NCI-H69 (cell line): Measurements from ENCODE around the gene OSBPL3.
A peak's percentile ranks its signal among the peaks of the same experiment; 100 is the strongest.

ENCODE experiments used
- DNase-seq: peaks from one replicate; lab custom pipeline; 2025; lab: John Stamatoyannopoulos, UW

The OSBPL3 gene

GRCh38 chr7:24955313-24955712, 24.7 kb downstream of the OSBPL3 start:
- DNase-seq = no peak

DNA sequence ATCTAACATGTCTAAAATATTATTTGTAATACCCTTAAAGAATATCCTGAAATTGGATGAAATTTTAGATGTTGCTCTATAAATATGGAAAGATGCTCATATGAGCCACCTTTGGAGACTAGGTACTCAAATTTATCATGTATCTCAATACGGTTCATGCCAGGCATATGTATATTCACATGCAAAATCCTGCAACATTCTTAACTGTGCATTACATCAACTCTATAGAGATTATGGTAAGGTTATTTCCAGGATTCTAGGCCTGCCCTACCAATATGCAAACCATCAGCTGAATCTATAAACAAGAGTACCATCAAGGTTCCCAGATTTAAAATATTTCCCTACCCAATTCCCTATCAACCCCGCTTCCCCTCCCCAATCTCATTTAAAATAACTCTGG, 27.5 kb downstream of the OSBPL3 start:
- DNase-seq = no peak

DNA sequence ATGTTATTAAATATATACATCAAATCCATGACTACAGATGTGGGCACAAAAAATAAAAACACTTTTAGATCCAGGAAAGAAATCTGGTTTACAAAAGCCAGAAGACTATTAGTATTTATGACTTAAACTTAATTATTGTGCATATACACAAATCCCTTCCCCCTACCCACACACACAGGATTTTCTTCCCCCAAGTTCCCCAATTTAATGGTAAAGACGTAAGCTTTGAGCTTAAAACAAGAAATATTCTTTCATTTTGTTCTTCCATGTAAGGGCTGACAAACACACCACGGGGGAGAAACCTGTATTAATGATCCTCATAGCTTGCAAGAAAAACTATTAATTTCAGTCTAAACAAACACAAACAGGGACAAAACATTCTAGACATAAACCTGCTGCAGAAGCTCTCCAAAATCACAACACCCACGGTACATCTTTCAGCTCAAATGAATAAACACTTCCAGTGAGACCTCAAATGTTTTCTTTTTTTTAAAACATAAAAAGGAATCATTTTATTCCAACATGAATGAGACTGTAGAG, 28.5 kb downstream of the OSBPL3 start:
- DNase-seq = no peak

DNA sequence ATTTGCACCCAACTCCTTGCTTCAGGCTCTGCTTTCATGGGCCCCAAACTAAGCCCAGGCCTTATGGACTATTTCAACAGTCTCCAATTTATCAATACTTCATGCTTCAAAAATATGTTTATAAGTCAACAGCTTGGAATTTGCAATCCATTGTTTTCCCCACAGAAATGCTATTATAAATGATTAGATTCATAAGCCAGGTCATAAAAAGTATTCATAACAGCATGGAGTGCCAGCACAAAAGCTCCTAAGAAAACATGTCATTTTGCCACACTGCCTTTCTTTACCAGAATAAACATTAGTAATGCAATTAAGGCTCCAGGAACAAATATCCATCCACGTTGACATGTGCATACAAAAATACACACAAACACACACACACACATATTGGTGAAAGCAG, 30.1 kb downstream of the OSBPL3 start:
- peak; percentile 7 for DNase-seq

DNA sequence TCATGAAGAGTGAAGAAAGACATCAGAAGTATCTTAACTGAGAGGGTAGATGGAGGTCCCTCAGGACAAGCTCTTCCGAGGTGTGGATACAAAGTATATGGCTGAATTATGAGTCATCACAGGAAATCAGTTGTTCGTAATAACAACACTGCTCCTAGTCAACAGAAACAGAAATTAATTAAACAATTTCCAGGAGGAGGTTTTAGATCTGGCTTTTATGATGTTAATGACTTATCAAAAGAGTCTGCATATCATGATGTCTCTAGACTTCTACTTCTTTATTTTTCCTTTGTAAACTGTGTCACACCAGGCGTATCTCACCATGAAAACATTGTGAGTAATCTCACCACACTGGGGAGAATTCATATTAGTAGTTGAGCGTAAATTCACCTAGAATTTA, 31.2 kb downstream of the OSBPL3 start:
- DNase-seq = no peak

GRCh38 chr7:24946467-24946866, 33.5 kb downstream of the OSBPL3 start:
- no peak for DNase-seq

- DNase-seq = peak; percentile 28
Measured at GRCh38 chr7:24945899-24946298, 34.1 kb downstream of the OSBPL3 start.

DNA sequence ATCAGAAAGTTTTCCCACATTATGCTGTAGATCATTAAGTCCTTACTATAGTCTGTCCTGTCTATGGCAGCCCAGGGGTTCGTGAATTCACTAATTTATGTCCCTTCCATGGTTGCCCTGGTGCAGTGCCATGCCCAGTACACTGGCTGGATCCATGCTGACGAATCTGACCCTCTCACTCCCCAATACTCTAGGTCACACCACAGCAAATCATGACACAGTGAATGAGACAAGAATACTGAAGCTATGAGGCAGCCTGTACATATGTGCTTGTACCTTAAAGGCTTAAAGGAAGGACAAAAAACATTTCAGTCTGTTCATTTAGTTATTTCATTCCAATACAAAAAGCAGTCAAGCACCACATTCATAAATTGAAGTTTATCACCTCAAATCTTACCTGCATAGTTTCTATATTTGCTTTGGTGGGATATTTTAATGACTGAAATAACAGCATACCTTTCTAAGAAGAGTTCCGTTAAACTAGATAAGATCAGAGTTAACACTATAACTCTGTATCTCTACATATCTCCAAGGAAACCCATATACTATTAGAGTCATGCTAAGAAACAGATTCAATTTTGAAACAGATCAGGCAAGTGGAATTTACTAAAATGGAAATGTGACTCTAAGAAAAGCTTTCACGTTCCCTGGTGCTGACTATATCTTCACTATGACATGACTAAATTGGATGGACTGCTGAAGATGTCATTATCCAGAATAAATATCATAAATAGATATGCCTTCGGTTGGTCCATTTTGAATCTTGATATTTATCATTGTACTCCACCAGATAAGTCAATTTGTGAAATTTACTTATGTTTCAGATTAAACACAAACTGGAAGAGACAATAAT, 36.7 kb downstream of the OSBPL3 start:
- DNase-seq = no peak

DNA sequence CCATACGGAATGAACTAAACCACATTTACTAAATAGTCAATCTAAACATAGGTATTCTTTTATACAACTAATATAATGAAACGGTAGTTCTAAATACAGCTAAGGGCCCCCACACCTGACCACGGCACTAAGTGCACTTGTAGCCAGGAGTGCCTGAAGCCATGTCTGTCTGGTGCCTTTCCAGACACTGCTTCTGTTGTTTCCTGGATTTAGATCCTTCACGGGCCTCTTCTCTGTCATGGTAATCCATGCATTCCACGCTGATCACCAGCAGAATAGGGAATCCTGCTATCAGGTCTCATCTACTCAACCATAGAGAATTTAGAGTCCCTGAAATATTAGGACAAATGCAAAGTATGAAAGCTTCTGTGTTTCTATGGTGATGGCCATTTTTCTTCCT, 37.8 kb downstream of the OSBPL3 start:
- no peak for DNase-seq

GRCh38 chr7:24939416-24939815, 40.6 kb downstream of the OSBPL3 start:
- DNase-seq = no peak

DNA sequence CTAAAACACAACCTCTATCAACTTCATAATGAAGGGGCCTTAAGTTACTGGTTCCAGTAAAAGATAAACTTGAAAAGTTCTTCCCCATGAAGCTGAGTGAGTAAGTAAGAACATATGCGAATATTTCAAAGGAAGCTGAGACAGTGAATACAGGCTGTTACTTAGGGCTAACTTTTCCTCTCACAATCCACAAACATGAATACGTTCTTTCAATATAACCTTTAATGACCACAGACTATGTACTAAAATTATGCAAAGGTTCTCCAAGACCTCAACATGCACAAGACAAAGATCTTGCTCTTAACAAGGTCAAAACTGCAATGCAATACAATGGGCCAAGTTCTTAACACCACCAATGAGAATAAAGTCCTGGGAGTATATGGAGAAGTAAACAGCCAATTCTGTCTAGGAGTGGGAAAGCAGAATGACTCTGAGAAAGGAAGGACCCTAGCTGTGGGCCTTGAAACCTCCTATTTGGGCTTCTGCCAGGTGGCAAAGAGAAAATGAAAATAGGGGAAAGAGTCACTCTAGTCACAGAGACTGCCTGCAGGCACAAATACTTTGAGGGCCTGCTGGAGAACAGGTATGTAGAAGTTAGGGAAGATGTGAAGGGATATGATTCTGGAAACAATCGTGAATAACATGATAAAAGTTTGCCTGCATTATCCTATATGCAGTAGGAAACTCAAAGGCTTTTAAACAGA, 43.7 kb downstream of the OSBPL3 start:
- peak; percentile 13 for DNase-seq

DNA sequence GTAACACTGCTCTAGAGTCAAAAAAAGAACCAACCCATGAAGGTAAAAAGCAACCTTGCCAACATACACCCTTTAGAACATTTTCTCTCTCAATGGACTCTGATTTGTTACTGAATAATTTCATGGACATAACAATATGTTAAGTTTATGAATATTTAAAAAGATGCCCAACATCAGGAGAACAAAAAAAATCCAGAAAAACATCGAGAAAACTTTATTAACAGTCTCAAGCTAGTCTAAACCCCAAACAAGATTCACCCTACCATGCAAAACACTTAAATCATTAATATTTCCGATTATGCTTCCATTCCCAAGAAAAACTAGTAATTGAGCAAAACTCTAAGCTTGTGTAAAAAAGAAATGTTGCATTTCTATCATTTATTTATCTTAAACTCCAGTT, 46.7 kb downstream of the OSBPL3 start:
- DNase-seq = no peak

GRCh38 chr7:24932815-24933214, 47.2 kb downstream of the OSBPL3 start:
- peak; percentile 71 for DNase-seq

GRCh38 chr7:24932389-24932788, 47.6 kb downstream of the OSBPL3 start:
- no peak for DNase-seq

GRCh38 chr7:24931844-24932243, 48.1 kb downstream of the OSBPL3 start:
- DNase-seq = no peak

GRCh38 chr7:24930856-24931255, 49.1 kb downstream of the OSBPL3 start:
- no peak for DNase-seq

- DNase-seq = no peak
Measured at GRCh38 chr7:24926623-24927524, 53.1 kb downstream of the OSBPL3 start.

DNA sequence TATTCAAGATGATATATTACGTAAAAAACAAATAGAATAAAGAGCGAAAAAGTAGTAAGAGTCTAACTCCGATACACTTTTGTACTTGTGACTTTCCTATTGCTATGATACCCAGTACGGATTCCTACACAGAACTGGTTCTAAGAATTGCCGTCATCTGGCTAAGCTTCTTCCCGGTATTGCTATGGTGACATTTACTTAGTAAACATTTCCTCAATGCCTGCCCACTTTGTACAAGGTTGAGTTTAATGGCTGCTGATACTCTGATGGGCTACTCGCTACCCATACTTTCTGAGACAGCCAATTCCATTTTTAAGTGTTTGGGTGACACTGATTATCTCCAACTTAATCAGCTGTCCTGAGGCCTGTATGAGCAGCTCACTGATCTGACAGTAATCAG, 55.6 kb downstream of the OSBPL3 start:
- no peak for DNase-seq

DNA sequence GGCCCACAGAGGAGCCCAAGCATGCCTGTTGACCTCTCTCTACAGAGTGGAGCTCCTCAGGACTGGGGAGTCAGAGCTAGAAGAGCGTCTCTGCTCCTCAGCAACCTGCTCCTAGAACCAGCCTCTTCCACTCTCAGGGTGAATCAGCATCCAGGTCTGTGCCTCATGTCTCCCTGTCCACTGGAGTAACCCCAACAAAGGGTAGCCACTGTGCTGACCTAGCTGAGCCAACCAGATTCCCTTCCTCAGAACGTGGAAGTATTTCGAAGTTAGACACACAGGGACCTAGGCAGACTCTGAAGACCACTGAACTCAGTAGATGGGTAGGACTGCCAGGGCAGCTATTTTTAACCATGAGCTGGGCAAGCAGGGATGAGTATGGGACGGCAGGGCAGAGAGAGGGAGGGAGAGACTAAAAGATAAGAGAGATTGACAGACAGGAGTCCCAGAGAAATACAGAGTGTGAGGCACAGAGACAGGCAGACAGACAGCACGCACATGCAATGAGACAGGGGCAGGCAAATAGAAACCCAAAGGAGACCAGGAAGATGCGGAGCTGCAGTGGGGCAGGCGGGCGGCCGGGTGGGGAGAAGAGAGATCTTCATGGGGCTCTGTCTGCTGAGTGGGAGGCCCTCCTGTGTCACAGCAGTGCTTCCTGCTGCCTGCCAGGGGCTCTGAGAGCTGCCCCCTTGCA, 56.7 kb downstream of the OSBPL3 start:
- no peak for DNase-seq

GRCh38 chr7:24922099-24922773, 57.7 kb downstream of the OSBPL3 start:
- DNase-seq = no peak

DNA sequence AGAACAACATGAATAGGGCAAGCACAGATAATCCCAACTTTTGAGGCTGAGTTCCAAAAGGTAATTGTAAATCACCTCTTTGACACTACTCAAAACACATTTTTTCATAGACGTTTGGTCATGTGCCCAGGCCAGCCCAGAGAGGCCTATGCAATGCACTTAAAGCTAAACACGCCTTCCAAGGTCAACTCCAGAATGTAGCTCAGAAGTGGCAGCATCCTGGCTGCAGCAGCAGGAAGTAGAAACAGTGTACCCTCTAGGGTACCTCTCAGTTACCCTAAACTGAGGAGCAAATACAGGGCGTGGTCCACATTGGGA, 58.7 kb downstream of the OSBPL3 start:
- no peak for DNase-seq
